Smooth muscle cell (in vitro differentiated cells): ENCODE data around the gene SLC27A4. TPM values are rescaled to one million over a fixed set of nuclear protein-coding genes. Genes with fewer than 3 reads are reported as not detected.

ENCODE experiments used
- DNase-seq: peaks from one replicate; lab custom pipeline; 2025; ENCODE audit not compliant: unreplicated experiment; lab: John Stamatoyannopoulos, UW
- H2AFZ ChIP-seq: fragments of 200-600 bp; sonication (generic); 2 replicates; pipeline ENCODE4 v1.6.0; 2016; ENCODE audit warnings: antibody characterized with exemption, low read depth, mild to moderate bottlenecking
- H3F3A ChIP-seq: fragments of 200-600 bp; sonication (generic); 2 replicates; pipeline ENCODE4 v1.6.0; 2017; ENCODE audit warnings: antibody characterized with exemption, low read depth
- H3K27ac ChIP-seq: fragments of 200-600 bp; sonication (generic); 2 replicates; pipeline ENCODE4 v1.5.1; 2016; ENCODE audit warnings: low read depth, mild to moderate bottlenecking
- H3K27me3 ChIP-seq: fragments of 200-600 bp; sonication (generic); 2 replicates; pipeline ENCODE4 v1.6.1; 2016; ENCODE audit warnings: low read depth, mild to moderate bottlenecking
- H3K36me3 ChIP-seq: fragments of 200-600 bp; sonication (generic); 2 replicates; pipeline ENCODE4 v1.5.1; 2016; ENCODE audit warnings: low read depth
- H3K4me1 ChIP-seq: fragments of 200-600 bp; sonication (generic); 2 replicates; pipeline ENCODE4 v1.5.1; 2016; ENCODE audit warnings: low read depth
- H3K4me2 ChIP-seq: fragments of 200-600 bp; sonication (generic); 2 replicates; pipeline ENCODE4 v1.6.0; 2016; ENCODE audit warnings: mild to moderate bottlenecking
- H3K4me3 ChIP-seq: fragments of 200-600 bp; sonication (generic); 2 replicates; pipeline ENCODE4 v1.5.1; 2016; ENCODE audit warnings: mild to moderate bottlenecking
- H3K79me2 ChIP-seq: fragments of 200-600 bp; sonication (generic); 2 replicates; pipeline ENCODE4 v1.6.0; 2016; ENCODE audit warnings: low read depth, mild to moderate bottlenecking
- H3K9ac ChIP-seq: fragments of 200-600 bp; sonication (generic); 2 replicates; pipeline ENCODE4 v1.6.0; 2016; ENCODE audit warnings: low read depth
- H3K9me3 ChIP-seq: fragments of 200-600 bp; sonication (generic); replicated peaks from 2 replicates; pipeline ENCODE4 v1.5.1; 2016; ENCODE audit warnings: low read depth
- H4K20me1 ChIP-seq: fragments of 200-600 bp; sonication (generic); 2 replicates; pipeline ENCODE4 v1.6.0; 2016; ENCODE audit warnings: low read depth
- whole genome bisulfite sequencing: methylation state at CpG from one replicate; pipeline ENCODE4 v1.1.7; 2016; ENCODE audit warnings: low lambda C conversion rate; 5-methylcytosine and 5-hydroxymethylcytosine counted together
- polyA plus RNA-seq: library from polyadenylated mRNA; unstranded; fragments of >200 nt; fragmentation: Nextera tagmentation; extraction: Ambion mirVana; gene quantifications from 2 replicates; pipeline ENCODE4 v1.2.1, GENCODE V29; 2016
- total RNA-seq: library from RNA; depleted of rRNA; stranded (reverse); fragments of >200 nt; gene quantifications from 2 replicates; pipeline ENCODE4 v1.2.3, GENCODE V29; 2014
- TF ChIP-seq, protein P1 (sequence below): fragments of 200-600 bp; sonication (generic); IDR thresholded peaks from 2 replicates; pipeline ENCODE4 v1.5.1; 2017; ENCODE audit warnings: borderline replicate concordance, mild to moderate bottlenecking, antibody characterized with exemption; ENCODE audit not compliant: insufficient read depth, poor library complexity, severe bottlenecking

The SLC27A4 gene
- total and polyA plus RNA-seq, 2 experiments from 2014 or later, result 10.3 to 10.4 TPM

DNA sequence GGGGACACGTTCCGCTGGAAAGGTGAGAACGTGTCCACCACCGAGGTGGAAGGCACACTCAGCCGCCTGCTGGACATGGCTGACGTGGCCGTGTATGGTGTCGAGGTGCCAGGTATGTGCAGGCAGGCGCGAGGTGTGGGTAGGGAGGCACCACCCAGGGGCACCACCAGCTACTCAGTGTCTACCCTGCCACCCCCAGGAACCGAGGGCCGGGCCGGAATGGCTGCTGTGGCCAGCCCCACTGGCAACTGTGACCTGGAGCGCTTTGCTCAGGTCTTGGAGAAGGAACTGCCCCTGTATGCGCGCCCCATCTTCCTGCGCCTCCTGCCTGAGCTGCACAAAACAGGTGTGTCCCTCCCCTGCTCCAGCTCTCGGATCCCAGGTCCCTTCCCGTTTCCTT lies 15.1 kb downstream of the SLC27A4 start:
- no peaks in the 10 kb centered on the region for H3F3A ChIP-seq
- H3K4me1 ChIP-seq, result no peaks in the 10 kb centered on the region
- H3K4me2 ChIP-seq, result no peak overlapping the region
- no peaks in the 10 kb centered on the region for H3K79me2 ChIP-seq
- no peaks in the 10 kb centered on the region for H3K36me3 ChIP-seq
- H3K4me3 ChIP-seq, result no peak overlapping the region
- no peak overlapping the region for H3K9ac ChIP-seq
- H3K27me3 ChIP-seq, result no peaks in the 10 kb centered on the region
- no peaks in the 10 kb centered on the region for H4K20me1 ChIP-seq
- WGBS, result 99% methylated on average over 19 of the region's 19 CpGs
- no peak overlapping the region for H2AFZ ChIP-seq
- H3K27ac ChIP-seq, result no peak overlapping the region
- H3K9me3 ChIP-seq, result no peaks in the 10 kb centered on the region
- no peak for DNase-seq
- TF ChIP-seq, protein P1, sequence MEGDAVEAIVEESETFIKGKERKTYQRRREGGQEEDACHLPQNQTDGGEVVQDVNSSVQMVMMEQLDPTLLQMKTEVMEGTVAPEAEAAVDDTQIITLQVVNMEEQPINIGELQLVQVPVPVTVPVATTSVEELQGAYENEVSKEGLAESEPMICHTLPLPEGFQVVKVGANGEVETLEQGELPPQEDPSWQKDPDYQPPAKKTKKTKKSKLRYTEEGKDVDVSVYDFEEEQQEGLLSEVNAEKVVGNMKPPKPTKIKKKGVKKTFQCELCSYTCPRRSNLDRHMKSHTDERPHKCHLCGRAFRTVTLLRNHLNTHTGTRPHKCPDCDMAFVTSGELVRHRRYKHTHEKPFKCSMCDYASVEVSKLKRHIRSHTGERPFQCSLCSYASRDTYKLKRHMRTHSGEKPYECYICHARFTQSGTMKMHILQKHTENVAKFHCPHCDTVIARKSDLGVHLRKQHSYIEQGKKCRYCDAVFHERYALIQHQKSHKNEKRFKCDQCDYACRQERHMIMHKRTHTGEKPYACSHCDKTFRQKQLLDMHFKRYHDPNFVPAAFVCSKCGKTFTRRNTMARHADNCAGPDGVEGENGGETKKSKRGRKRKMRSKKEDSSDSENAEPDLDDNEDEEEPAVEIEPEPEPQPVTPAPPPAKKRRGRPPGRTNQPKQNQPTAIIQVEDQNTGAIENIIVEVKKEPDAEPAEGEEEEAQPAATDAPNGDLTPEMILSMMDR, result no peak

DNA sequence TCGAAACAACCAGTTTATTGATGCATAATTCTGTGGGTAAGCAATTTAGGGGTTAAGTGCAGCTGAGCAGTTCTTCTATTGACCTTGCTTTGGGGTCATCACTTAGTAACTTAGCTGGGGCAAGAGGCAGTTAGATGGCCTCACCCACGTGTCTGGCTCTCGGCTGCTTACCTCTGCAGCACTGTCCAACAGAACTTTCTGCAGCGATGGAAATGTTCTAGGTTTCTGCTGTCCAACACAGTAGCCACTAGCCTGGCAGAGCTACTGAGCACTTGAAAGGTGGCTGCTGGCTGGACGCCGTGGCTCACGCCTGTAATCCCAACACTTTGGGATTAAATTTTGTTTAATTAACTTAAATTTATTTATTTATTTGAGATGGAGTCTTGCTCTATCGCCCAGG lies 17.8 kb downstream of the SLC27A4 start:
- Histone ChIP-seq H3K4me1 (no peaks in the 10 kb centered on the region), H4K20me1 (no peaks in the 10 kb centered on the region), H2AFZ (no peak overlapping the region), H3K27me3 (no peaks in the 10 kb centered on the region), H3K4me3 (no peak overlapping the region), H3F3A (no peaks in the 10 kb centered on the region), H3K9ac (no peak overlapping the region), H3K79me2 (no peaks in the 10 kb centered on the region), H3K4me2 (no peak overlapping the region), H3K9me3 (no peaks in the 10 kb centered on the region), H3K27ac (no peak overlapping the region), H3K36me3 (no peaks in the 10 kb centered on the region)
- TF ChIP-seq, protein P1, result no peak
- WGBS, result 92% methylated on average over 8 of the region's 8 CpGs
- DNase-seq, result no peak

DNA sequence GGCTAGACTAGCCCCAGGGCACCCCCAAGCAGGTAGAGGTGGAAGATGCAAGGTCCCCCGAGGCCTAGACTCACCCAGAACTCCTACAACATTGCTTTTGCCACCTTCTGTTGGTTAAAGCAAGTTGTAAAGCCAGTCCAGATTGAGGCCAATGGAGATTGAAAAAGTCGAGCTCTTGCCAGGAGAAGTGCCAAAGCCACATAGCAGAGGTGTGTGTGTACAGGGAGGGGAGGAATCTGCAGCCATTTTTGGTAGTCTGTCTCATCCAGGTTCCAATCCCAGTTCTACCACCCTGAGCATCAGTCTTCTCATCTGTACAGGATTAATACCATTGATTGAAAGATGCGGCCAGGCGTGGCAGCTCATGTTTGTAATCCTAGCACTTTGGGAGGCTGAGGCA lies 18.5 kb downstream of the SLC27A4 start:
- Histone ChIP-seq H3K9me3 (no peaks in the 10 kb centered on the region), H2AFZ (no peak overlapping the region), H3K79me2 (no peaks in the 10 kb centered on the region), H3K36me3 (no peaks in the 10 kb centered on the region), H3K4me1 (no peaks in the 10 kb centered on the region), H4K20me1 (no peaks in the 10 kb centered on the region), H3K9ac (no peak overlapping the region), H3F3A (no peaks in the 10 kb centered on the region), H3K4me3 (no peak overlapping the region), H3K27me3 (no peaks in the 10 kb centered on the region), H3K27ac (no peak overlapping the region), H3K4me2 (no peak overlapping the region)
- DNase-seq, result no peak
- WGBS, result 97% methylated on average over 4 of the region's 4 CpGs
- TF ChIP-seq, protein P1, result no peak

DNA sequence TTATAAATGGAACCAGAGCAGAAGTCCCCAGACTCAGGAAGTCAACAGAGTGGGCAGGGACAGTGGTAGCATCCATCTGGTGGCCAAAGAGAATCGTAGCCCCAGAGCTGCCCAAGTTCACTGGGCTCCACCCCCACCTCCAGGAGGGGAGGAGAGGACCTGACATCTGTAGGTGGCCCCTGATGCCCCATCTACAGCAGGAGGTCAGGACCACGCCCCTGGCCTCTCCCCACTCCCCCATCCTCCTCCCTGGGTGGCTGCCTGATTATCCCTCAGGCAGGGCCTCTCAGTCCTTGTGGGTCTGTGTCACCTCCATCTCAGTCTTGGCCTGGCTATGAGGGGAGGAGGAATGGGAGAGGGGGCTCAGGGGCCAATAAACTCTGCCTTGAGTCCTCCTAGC lies 20.5 kb downstream of the SLC27A4 start:
- no peak for DNase-seq
- 84% methylated on average over 2 of the region's 2 CpGs for WGBS
- Histone ChIP-seq H3K36me3 (no peaks in the 10 kb centered on the region), H3K4me1 (peaks cover 4% of the 10 kb centered on the region), H3K27ac (no peak overlapping the region), H2AFZ (no peak overlapping the region), H3K4me3 (no peak overlapping the region), H3K9me3 (no peaks in the 10 kb centered on the region), H3K4me2 (no peak overlapping the region), H3K9ac (no peak overlapping the region), H3F3A (no peaks in the 10 kb centered on the region), H3K27me3 (no peaks in the 10 kb centered on the region), H4K20me1 (no peaks in the 10 kb centered on the region), H3K79me2 (no peaks in the 10 kb centered on the region)
- TF ChIP-seq, protein P1, result no peak
